HG02884 (cell line): ENCODE data around the gene ARHGAP42.
"Not testable (repeated sequence)": the region's sequence is repeated elsewhere in the genome, so short reads cannot be mapped to it uniquely, and the experiment has no call there.

Experiments used
- ATAC-seq: cut with Tn5 transposase; IDR thresholded peaks from one replicate; pipeline ENCODE4 v1.9.1; 2021; ENCODE audit warnings: mild to moderate bottlenecking, moderate library complexity; ENCODE audit not compliant: unreplicated experiment

ARHGAP42 gene

DNA sequence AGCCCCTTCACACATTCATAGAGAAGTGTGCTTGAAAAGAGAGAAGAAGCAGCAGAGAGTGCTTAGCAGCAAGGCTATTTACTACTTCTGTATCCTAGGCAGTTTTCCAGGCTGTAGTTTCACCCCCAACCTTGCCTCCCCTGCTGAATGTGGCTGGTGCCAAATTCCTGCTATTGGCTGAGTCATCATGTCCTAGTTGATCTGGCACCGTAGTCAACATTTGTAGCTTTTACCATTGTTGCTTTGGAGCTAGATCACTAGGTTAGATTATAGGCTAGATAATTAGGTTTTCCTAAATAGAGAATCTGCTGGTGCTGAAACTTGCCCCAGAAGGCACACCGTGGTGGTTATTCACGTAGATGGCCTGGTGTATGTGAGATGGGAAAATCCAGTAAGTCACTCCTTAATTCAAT lies 32.7 kb downstream of the ARHGAP42 start:
- ATAC-seq = no peak

DNA sequence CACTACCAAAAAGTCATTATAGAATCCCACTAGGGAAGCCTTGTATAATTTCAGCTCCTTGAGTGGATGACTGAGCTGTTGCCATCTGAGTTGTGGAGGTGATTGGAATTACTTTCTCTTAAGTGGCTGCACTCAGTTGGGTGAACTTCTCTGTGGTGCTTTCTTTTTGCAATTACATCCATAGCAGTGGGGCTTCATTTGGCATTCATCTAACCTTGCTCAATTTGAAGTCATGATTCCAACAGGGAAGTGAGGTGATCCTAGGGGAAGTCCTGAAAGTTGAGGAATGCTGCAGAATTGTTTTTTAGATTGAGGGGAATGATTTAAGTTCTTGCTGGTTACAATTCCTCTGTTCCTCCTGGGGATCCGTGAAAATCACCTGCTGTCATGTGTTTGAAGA lies 39.6 kb downstream of the ARHGAP42 start:
- ATAC-seq = no peak

DNA sequence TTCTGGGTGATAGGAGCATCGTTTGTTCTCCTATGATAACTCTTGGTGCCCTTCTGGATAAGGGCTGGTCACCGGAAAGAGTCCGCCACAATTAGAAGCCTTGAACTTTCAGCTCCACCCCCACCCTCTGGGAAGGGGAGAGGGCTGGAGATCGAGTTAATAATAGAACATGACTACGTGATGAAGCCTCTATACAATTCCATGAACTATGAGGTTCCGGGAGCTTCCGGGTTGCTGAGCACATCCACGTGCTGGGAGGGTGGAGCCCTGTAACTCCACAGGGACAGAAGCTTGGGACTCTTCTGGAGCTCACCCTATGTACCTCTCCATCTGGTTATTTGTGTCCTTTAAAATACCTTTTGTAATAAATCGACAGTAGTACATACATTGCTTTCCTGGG lies 40.3 kb downstream of the ARHGAP42 start:
- no peak for ATAC-seq

DNA sequence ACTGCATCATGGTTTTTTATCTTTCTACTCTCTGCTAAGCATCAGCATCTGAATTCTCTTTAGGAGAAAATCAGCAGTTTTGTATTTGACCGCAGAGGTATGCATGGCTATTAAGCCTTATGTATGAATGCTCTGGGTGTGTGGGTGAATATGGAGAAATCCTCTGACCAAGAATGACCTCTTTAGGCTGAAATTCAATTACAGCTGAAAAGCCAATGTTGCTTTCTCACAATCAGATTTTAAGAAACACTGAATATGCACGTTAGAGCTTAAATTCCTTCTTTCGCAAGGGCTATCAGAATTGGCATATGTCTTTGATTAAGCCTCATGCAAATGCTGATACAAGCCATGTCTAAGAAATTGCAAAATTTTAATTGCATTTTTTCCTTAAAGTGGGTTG lies 43.2 kb downstream of the ARHGAP42 start:
- no peak for ATAC-seq

DNA sequence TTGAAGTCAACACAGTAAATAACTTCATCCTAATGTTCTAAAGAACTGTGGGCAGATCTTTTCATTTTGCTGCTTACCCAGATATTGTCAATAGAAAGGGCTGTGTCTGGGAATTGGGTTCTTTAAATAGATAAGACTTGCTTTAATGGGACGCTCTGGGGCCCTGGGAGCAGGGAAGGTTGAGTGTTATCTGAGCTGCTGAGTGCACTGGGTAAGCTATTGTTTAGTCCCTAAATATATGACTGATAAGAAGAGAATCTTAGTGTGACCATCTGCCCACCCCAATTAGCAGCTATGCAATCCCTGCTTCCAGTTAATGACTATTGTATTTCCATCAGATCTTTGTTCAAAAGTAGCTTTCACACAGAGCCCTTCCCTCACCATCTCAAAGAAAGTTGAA lies 44.4 kb downstream of the ARHGAP42 start:
- ATAC-seq = no peak

DNA sequence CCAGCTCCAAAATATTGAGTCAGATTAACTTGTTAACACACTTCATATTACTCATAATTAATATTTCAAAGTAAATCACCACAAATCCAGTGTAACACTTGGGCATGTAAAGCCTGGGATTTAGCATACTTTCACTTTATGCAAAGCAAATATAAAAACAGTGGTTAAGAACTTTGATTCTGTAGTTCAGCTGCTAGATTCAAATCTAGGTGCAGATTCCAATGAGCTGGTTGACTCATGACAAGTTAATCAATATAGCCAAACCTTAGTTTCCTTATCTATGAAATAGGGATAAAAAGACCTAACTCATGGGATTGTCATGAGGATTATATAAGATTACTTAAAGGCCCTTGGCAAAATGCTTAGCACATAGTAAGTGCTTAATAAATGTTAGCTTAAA lies 45.9 kb downstream of the ARHGAP42 start:
- ATAC-seq = no peak

DNA sequence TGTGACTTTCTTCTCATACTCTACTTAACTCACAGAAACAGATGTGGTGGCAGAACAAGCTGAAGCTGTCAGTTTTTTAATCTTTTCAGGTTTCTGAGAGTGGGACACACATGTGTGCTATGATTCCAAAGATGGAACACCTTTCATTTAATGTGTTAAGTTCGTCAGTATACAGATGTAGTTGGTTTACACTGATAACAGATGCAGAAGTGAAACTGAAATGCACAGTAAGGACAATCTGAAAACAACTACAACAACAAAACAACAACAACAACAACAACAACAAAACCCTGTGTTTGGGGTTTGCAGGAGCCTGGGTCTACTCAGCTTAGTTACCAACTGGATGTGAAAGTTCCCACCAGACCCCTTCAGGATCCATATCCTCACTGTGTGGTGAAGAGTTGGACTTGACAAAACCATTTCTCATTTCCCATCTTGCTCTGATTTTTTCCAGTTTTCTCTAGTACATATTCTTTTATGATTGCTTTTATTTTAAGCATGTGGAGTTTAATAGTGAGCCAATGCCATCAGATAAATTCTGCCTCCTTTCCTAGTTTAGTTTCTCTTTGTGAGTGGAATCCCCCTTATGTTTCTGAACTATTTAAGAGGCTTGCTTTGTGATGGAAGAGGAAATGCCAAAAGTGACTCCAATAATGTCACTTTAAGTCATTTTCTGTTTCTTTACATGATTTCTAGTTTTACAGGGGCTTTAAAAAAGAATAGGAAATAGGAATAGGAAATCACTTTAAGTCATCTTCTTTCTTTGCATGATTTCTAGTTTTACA lies 47.8 kb downstream of the ARHGAP42 start:
- peak; percentile 57 for ATAC-seq

DNA sequence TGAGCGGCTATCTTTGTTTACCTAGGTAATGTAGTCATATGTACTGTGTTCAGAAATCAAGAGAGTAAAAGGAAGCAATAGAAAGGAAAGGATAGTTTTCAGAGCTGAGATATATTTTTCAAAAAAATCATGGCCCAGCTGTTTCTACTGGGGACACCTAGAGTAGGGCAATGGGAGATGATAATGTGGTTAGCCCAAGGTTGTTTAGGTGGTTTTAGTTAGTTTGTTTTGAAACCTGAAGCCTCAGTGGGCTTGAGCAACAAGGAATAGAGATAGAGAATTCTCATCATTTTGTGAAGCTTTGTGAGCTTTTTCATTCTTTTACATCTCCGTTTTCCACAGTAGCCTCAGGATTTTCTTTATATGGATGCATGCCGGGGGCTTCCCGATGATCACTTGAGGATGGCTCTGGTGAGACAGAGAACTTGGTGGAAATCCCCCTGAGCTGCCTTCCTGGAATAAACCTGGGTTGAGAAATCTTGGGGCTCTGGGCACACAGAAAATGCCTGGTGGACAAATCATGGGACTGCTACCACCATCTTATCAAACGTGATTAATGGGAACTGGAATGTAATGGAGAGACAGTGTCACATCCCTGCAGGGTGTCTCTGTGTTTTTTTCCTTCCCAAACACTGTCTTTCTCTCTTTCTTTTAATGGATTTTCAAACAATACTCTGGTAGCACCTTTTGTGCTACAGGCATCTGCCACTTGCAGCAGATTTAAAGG lies 49.0 kb downstream of the ARHGAP42 start:
- ATAC-seq = no peak

DNA sequence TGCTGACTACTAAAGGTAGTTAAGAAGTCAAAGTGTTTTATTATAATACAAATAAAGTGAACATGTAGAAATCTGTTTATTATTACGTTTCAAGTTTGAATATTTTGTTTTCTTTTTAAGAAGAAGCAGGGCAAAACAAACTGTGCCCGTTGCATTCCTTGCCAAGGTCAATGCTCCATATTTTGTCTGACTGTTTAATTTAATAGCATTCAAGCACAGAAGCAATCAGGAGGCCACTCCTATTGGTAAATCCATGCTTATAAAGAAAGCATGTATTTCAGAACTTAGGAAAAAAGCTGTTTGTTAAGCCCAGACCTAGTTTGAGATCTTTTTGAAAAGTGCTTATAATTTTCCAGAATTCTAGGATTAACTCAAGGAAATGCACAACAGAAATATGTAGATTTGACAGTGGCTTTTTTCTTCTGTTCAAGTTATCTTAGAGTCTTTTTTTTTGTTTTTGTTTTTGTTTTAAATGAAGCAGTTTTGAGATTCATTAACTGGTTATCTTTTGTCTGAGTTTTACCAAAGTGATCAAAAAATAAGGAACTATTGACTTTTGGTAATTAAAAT lies 51.7 kb downstream of the ARHGAP42 start:
- ATAC-seq = no peak

DNA sequence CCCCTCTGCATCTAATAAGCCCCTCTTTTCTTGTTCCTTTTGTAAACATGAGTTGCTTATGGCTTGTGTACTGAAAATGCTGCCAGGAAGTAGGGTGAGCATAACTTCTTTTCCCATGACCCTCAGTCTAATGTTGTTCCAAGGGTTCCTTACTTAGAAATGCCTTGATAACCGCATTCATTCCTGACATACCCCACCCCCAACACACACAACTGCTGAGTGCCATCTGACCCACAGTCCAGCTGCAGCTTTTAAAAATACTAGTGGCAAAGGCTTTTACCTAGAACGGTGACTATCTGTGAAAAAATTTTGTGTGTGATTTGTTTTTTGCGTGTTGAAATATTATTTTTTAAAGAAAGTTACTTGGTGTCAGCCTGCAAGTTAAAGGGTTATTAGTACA lies 52.6 kb downstream of the ARHGAP42 start:
- ATAC-seq = no peak

DNA sequence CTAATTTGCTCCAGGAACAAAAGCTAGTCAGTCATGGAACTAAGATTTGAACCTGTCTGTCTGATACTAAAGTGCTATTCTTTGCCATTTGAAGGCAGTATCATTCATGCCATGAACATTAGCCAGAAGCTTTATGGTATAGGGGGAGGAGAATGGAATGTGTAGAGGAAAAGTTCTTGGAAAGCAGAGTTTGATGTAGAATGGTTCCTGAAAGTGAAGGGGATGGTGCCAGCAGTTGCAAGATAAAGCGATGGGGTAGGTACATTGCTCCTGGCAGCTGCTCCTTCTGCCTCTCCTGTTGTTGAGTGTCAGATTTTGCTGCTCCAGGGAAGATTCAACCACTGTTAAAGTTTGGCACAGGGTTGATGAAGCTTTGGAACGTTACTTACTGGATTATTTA lies 53.4 kb downstream of the ARHGAP42 start:
- no peak for ATAC-seq

DNA sequence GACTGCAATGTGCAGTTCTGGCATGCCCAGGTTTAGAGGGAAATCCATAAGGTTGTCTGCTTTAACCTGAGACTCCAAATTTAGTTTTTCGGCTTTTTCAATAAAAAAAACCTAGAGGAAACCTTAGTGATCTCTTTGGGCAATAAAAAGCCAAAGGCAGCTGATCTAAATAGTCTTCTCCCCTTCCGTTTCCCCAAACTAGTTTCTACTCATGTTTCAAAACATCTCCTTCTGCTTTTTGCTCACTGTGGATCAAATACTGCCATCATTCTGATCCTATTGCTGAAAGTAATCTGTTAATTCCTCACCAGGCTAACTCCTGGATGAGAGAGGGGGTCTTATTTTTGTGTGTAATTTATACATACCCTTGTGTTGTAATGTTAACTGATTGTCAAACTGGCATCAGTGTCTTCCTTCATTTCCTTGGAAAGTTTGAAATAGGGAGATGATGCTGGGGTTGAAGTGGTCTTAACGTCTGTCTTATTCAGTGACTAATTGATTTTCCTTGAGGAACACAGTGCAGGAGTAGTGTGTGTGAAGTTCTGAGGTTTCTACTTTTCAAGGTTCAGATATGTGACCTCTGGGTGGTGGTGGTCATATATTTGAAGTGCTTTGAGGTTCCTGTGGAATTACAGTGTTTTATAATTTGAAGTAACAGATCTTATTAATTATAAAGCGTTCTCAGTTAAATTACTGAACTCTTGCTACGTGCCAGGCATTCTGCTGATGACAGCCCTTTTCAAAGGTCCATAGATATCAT lies 55.0 kb downstream of the ARHGAP42 start:
- ATAC-seq = peak; percentile 19

DNA sequence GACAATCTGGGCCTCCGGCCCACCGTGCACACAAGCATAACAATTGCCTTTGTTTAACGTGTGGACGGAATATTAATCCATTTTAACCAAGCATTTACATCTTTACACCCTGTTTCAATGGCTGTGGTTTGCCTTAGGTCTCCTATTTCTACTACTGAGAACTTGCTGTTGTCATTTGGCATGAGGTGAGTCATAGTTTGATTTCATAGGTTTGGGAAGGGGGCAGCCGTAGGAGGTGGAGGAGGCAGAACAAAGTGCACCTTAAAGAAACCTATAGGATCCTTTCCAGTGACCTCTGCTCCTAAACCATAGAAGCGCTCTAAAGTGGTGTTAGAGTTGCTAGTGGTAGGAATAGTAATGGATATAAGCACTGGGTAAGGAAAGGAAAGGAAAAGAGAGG lies 59.4 kb downstream of the ARHGAP42 start:
- ATAC-seq = no peak

DNA sequence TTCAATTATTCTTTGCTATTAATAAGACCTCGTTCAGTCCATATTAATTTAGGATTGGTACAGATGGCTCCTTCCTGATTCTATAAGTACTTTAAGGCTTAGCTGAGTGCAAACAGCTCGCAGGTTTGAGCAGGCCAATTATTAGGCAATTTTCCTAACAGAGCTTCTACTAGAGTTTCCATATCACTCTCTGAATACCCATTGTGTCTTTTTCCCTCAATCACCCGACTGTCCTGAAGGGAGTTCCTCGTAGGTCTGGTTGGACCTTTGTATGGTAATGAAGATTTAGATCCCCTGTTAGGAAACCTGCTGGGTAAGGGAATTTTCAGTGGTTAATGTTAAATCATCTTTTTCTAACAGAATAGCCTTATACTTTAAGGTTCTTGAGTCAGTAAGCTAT lies 61.1 kb downstream of the ARHGAP42 start:
- no peak for ATAC-seq

DNA sequence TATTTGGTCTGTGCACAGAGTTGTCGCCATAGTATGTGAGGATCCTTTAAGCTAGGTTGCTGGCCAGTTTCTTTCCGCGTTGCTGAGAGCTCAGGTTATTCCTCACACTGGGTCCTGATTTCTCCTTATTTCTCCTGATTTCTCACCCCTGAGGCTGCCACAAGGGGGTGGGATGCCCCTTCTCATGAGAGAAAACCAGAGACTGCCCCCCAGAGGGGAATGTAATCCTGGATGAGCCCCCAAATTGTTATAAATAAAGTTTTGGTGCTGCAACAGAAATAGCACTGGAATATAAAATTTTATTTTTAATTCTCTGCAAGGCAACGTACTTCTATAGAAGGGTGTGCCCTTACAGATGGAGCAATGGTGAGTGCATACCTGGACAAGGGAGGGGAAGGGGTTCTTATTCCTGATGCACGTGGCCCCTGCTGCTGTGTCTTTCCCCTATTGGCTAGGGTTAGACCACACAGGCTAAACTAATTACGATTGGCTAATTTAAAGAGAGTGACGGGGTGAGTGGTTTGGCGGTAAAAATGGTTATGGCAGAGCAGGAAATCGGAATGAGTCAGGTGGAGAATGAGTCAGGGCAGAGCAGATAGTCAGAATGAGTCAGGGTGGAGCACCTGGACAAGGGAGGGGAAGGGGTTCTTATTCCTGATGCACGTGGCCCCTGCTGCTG lies 62.9 kb downstream of the ARHGAP42 start:
- ATAC-seq = not testable (repeated sequence)

DNA sequence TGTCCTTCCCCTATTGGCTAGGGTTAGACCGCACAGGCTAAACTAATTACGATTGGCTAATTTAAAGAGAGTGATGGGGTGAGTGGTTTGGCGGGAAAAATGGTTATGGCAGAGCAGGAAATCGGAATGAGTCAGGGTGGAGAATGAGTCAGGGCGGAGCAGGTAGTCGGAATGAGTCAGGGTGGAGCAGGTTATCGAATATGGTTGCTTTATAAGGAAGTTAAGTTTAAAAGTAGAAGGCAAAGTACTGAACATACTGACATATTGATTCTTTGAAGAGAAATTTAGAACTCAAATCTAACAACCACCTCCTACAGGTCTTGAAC lies 63.4 kb downstream of the ARHGAP42 start:
- ATAC-seq = not testable (repeated sequence)

DNA sequence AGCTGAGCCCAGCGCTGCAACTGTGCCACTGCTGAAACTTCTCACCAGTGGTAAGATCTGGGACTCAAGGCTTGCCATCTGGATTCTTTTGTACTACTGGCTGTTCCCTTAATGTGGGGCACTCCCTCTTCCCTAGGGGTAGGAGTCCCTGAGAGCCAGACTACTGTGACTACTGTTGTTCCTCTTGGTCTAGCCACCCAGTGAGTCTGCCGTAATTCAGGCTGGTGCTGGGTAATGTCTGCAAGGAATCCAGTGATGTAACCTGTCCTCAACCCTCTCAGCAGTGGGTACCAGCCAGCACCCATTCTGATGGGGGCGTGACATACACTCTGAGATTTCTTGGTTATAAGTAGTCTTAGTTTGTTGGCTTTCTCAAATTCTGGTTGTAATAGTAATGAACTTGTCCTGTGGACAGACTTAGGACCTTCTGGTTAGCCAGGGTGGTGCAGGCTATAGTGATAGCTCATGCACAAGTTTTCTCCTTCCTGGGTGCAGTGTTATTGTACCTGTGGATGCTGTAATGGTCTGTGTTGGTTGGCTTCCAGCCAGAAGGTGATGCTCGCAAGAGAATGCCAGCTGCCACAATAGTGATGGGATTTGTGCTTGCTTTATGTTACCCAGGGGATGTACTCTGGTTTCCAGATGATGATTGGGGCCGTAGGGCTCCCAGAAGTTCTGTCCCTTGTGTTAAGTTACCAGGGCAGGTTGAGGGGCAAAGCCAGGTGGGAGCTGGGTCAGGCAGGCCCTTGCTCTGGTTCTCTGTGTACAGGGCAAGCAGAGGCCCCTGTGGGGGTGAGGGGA lies 65.5 kb downstream of the ARHGAP42 start:
- ATAC-seq = no peak

DNA sequence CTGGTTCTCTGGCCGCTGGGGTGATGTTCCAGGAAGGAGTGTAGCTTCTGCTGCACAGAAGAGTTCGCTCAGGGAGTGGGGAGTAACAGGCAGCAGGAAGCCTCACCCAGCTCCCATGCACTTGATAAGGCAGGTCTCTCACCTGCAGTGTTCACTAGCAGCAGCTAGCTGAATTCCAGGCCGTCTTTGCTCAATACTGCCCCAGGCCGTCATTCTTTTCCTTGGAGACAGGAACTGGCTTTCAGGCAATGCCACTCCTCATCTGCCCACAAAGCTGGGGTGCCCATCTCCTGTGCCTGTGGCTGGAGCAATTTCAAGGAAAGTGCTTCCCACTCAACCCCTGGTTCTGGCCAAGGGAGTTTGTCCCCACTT lies 66.1 kb downstream of the ARHGAP42 start:
- no peak for ATAC-seq

DNA sequence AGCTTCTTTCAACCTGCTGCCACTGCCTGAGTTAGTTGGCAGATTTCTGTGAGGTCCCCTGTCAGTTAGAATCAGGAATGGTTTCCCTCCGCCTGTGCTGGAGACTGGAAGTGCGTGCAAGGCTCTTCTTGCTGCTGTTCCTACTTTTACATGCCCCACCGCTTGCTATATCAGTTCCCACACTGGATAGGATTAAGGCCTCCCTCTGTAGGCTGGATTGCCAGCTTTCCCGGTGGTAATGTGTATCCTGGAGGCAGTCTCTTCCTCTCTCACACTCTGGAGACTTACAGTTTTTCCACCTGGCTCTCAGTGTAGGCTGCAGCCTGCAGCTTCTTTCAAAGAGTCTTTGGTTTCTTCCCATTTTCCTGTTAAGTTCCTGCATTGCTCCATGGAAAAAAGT lies 66.5 kb downstream of the ARHGAP42 start:
- no peak for ATAC-seq

DNA sequence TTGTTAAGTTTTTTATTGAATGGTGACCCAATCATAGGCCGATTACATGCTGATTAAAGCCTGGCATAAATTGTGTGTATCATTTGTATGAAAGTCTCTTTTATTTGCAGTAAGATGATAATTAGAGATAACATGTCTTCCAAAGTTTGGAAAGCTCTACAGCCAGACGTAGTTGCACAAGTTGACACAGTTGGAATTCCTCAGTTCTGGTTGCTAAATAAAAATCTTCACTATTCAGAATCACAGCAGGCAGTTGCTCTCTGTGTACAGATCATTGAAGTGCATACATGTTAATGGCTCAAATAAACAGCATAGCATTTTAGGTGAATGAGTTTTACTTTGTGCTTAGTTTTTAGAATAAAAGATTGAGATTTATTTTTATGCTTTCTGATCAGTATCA lies 69.5 kb downstream of the ARHGAP42 start:
- no peak for ATAC-seq
